Naive thymus-derived CD4-positive, alpha-beta T cell (primary cell): ENCODE data around the gene ABCC4. TPM values are rescaled to one million over a fixed set of nuclear protein-coding genes. Genes with fewer than 3 reads are reported as not detected.
"Not testable (repeated sequence)": the region's sequence is repeated elsewhere in the genome, so short reads cannot be mapped to it uniquely, and the experiment has no call there.

Experiments
- ATAC-seq: fragments of 150-1000 bp; cut with Tn5 transposase; 2 replicates; pipeline ENCODE4 v1.10.0; 2021; ENCODE audit warnings: mild to moderate bottlenecking, moderate library complexity
- CTCF ChIA-PET: fragments of 350-600 bp; sonication (Branson Sonifier 250); formaldehyde crosslinking; loops from one replicate; lab custom pipeline; 2021; ENCODE audit warnings: antibody characterized with exemption; lab: Charles Lee
- POLR2A ChIA-PET: fragments of 350-600 bp; sonication (Branson Sonifier 250); formaldehyde crosslinking; loops from one replicate; lab custom pipeline; 2021; ENCODE audit warnings: antibody characterized with exemption, inconsistent platforms; lab: Charles Lee
- DNase-seq, 9 donors: peaks; one replicate each; pipeline versions ENCODE4 v3.0.0 to v3.0.0-alpha.2; 2020 to 2022; ENCODE audit warnings: mixed read lengths in 1 of 9
- H3K27ac ChIP-seq: one replicate; pipeline ENCODE4 v1.7.0; 2013; ENCODE audit warnings: mild to moderate bottlenecking, low read depth, low read length, moderate library complexity
- H3K27me3 ChIP-seq, 2 donors: one replicate each; pipeline ENCODE4 v1.7.0; 2013; ENCODE audit warnings: low read length in 2 of 2, mild to moderate bottlenecking in 2 of 2, moderate library complexity in 2 of 2; ENCODE audit not compliant: control insufficient read depth in 2 of 2, insufficient read depth in 2 of 2
- H3K36me3 ChIP-seq, 3 experiments: 1 replicate in 2 of 3; 2 replicates in 1 of 3; pipeline ENCODE4 v1.7.0; 2013; ENCODE audit warnings: low read length in 3 of 3, mild to moderate bottlenecking in 3 of 3, moderate library complexity in 1 of 3; ENCODE audit not compliant: insufficient read depth in 3 of 3, control insufficient read depth in 2 of 3
- H3K4me1 ChIP-seq, 2 donors: one replicate each; pipeline ENCODE4 v1.7.0; 2013; ENCODE audit warnings: low read length in 2 of 2, mild to moderate bottlenecking in 2 of 2, moderate library complexity in 1 of 2; ENCODE audit not compliant: control insufficient read depth in 2 of 2, insufficient read depth in 2 of 2
- H3K4me3 ChIP-seq: 2 replicates; pipeline ENCODE4 v1.7.0; 2013; ENCODE audit warnings: mild to moderate bottlenecking, low read length
- H3K9me3 ChIP-seq, 3 experiments: 1 replicate in 2 of 3; 2 replicates in 1 of 3; pipeline ENCODE4 v1.7.0; 2013; ENCODE audit warnings: low read length in 3 of 3; ENCODE audit not compliant: control insufficient read depth in 2 of 3
- H3K27ac Mint-ChIP-seq, 9 donors: one replicate each; pipeline ENCODE4 v1.8.0; 2020 to 2022; ENCODE audit warnings: mixed read lengths in 9 of 9, mild to moderate bottlenecking in 8 of 9, moderate library complexity in 5 of 9, inconsistent platforms in 2 of 9
- H3K27me3 Mint-ChIP-seq, 5 donors: one replicate each; pipeline ENCODE4 v1.8.0; 2021 to 2022; ENCODE audit warnings: mixed read lengths in 5 of 5, mild to moderate bottlenecking in 1 of 5
- H3K36me3 Mint-ChIP-seq, 5 donors: one replicate each; pipeline ENCODE4 v1.8.0; 2020 to 2022; ENCODE audit warnings: mixed read lengths in 5 of 5, mild to moderate bottlenecking in 3 of 5, inconsistent platforms in 1 of 5
- H3K4me1 Mint-ChIP-seq, 7 donors: one replicate each; pipeline ENCODE4 v1.8.0; 2020 to 2022; ENCODE audit warnings: mixed read lengths in 7 of 7, mild to moderate bottlenecking in 3 of 7, inconsistent platforms in 1 of 7
- H3K4me3 Mint-ChIP-seq, 10 donors: one replicate each; pipeline ENCODE4 v1.8.0; 2020 to 2022; ENCODE audit warnings: mild to moderate bottlenecking in 10 of 10, mixed read lengths in 10 of 10, moderate library complexity in 6 of 10, inconsistent platforms in 2 of 10
- H3K9me3 Mint-ChIP-seq, 11 donors: one replicate each; pipeline ENCODE4 v1.8.0; 2020 to 2022; ENCODE audit warnings: mixed read lengths in 11 of 11, mild to moderate bottlenecking in 4 of 11, inconsistent platforms in 1 of 11, moderate library complexity in 1 of 11
- intact Hi-C, 2 donors: fragments of 100-400 bp; cut with micrococcal nuclease; formaldehyde crosslinking; loops; one replicate each; pipeline ENCODE4 v1.15.1; 2023
- polyA plus RNA-seq, 2 donors: library from polyadenylated mRNA; unstranded; fragments of 300-500 nt; fragmentation: Illumina TruSeq; gene quantifications; one replicate each; pipeline ENCODE4 v1.2.3, GENCODE V29; 2021
- total RNA-seq, 6 experiments: library from RNA in 5 of 6; stranded (reverse) in 5 of 6; gene quantifications; 1 replicate in 5 of 6; 2 replicates in 1 of 6; pipeline ENCODE4 v1.2.3 and lab custom pipeline; 2021 to 2026

ABCC4 gene
- total and polyA plus RNA-seq, 7 experiments from 2014 or later, result 3.5 to 9.2 (median 7.3) TPM

- H3K4me3 ChIP-seq, H3K27me3 Mint-ChIP-seq, H3K27me3 ChIP-seq, H3K27ac Mint-ChIP-seq, POLR2A ChIA-PET, ATAC-seq, H3K9me3 Mint-ChIP-seq, H3K4me1 Mint-ChIP-seq, H3K4me1 ChIP-seq, intact Hi-C loops, H3K36me3 ChIP-seq, DNase-seq, H3K9me3 ChIP-seq, H3K4me3 Mint-ChIP-seq, H3K27ac ChIP-seq: not testable (repeated sequence)
- CTCF ChIA-PET, result interaction anchor here (1.2 kb wide), 1 partner anchor 91 kb away, joined by 4 read pairs; no protein-coding TSS in a partner anchor
- H3K36me3 Mint-ChIP-seq, result peaks cover 4 to 26% (median 9%) of the 10 kb centered on the region in 5 donors
These were observed 11.3 kb downstream of the ABCC4 start for GRCh38 chr13:95289901-95290300.

- Histone ChIP-seq H3K27me3 (no peaks in the 10 kb centered on the region), H3K36me3 (no peaks in the 10 kb centered on the region), H3K4me1 (no peaks in the 10 kb centered on the region), H3K4me3 (no peak overlapping the region), H3K9me3 (no peaks in the 10 kb centered on the region), H3K27ac (no peak overlapping the region)
- H3K4me3 Mint-ChIP-seq, result no peak overlapping the region
- no peak overlapping the region for H3K27ac Mint-ChIP-seq
- no peak for DNase-seq
- H3K9me3 Mint-ChIP-seq, result peaks cover 0 to 4% (median 0%) of the 10 kb centered on the region in 11 donors
- ATAC-seq, result no peak
- intact Hi-C loops, result no loop called here
- H3K27me3 Mint-ChIP-seq, result no peaks in the 10 kb centered on the region
- ChIA-PET CTCF (no interaction called here), POLR2A (no interaction called here)
- peaks cover 4 to 26% (median 9%) of the 10 kb centered on the region in 5 donors for H3K36me3 Mint-ChIP-seq
- H3K4me1 Mint-ChIP-seq, result peaks cover 0 to 9% (median 4%) of the 10 kb centered on the region in 7 donors
These were observed 12.2 kb downstream of the ABCC4 start for GRCh38 chr13:95289020-95289444.

- Mint-ChIP-seq H3K36me3 (peaks cover 0 to 14% (median 0%) of the 10 kb centered on the region in 5 donors), H3K27me3 (no peaks in the 10 kb centered on the region), H3K9me3 (no peaks in the 10 kb centered on the region), H3K4me1 (peaks cover 0 to 7% (median 0%) of the 10 kb centered on the region in 7 donors), H3K27ac (no peak overlapping the region), H3K4me3 (no peak overlapping the region)
- no peaks in the 10 kb centered on the region for H3K27me3 ChIP-seq
- no peak overlapping the region for H3K4me3 ChIP-seq
- CTCF ChIA-PET, result no interaction called here
- ATAC-seq, result no peak
- POLR2A ChIA-PET, result no interaction called here
- no peak overlapping the region for H3K27ac ChIP-seq
- no peaks in the 10 kb centered on the region for H3K9me3 ChIP-seq
- H3K36me3 ChIP-seq, result no peaks in the 10 kb centered on the region
- DNase-seq, result no peak
- H3K4me1 ChIP-seq, result no peaks in the 10 kb centered on the region
- intact Hi-C loops, result no loop called here
These were observed 16.8 kb downstream of the ABCC4 start for GRCh38 chr13:95284436-95284835.

GRCh38 chr13:95279016-95279415 is 22.2 kb downstream of the ABCC4 start:
- Histone ChIP-seq H3K36me3 (no peaks in the 10 kb centered on the region), H3K27ac (no peak overlapping the region), H3K27me3 (no peaks in the 10 kb centered on the region), H3K9me3 (no peaks in the 10 kb centered on the region), H3K4me1 (no peaks in the 10 kb centered on the region), H3K4me3 (no peak overlapping the region)
- Mint-ChIP-seq H3K9me3 (no peaks in the 10 kb centered on the region), H3K27me3 (no peaks in the 10 kb centered on the region), H3K36me3 (peaks cover 0 to 10% (median 0%) of the 10 kb centered on the region in 5 donors), H3K27ac (no peak overlapping the region), H3K4me3 (no peak overlapping the region), H3K4me1 (peaks cover 0 to 12% (median 5%) of the 10 kb centered on the region in 7 donors)
- POLR2A ChIA-PET, result no interaction called here
- DNase-seq (no peak), ATAC-seq (no peak)
- CTCF ChIA-PET, result no interaction called here
- intact Hi-C loops, result no loop called here

- no peaks in the 10 kb centered on the region for H3K27me3 Mint-ChIP-seq
- H3K4me3 ChIP-seq, result no peak overlapping the region
- H3K27me3 ChIP-seq, result no peaks in the 10 kb centered on the region
- DNase-seq, result no peak
- ATAC-seq, result no peak
- H3K27ac Mint-ChIP-seq, result no peak overlapping the region
- H3K36me3 Mint-ChIP-seq, result peaks cover 0 to 10% (median 0%) of the 10 kb centered on the region in 5 donors
- no peaks in the 10 kb centered on the region for H3K9me3 ChIP-seq
- no peak overlapping the region for H3K4me3 Mint-ChIP-seq
- CTCF ChIA-PET, result interaction anchor here (0.6 kb wide), 1 partner anchor 18 kb away, joined by 3 read pairs; no protein-coding TSS in a partner anchor
- no peaks in the 10 kb centered on the region for H3K4me1 ChIP-seq
- no peaks in the 10 kb centered on the region for H3K36me3 ChIP-seq
- POLR2A ChIA-PET, result no interaction called here
- H3K9me3 Mint-ChIP-seq, result peaks cover 0 to 1% (median 0%) of the 10 kb centered on the region in 11 donors
- intact Hi-C loops, result no loop called here
- no peak overlapping the region for H3K27ac ChIP-seq
- peaks cover 2 to 12% (median 5%) of the 10 kb centered on the region in 7 donors for H3K4me1 Mint-ChIP-seq
These were observed 25.2 kb downstream of the ABCC4 start for GRCh38 chr13:95276037-95276505.

GRCh38 chr13:95275322-95276036 is 25.8 kb downstream of the ABCC4 start:
- H3K27ac Mint-ChIP-seq, result no peak overlapping the region
- H3K9me3 Mint-ChIP-seq, result peaks cover 0 to 1% (median 0%) of the 10 kb centered on the region in 11 donors
- no peaks in the 10 kb centered on the region for H3K9me3 ChIP-seq
- no peak for ATAC-seq
- no peaks in the 10 kb centered on the region for H3K4me1 ChIP-seq
- intact Hi-C loops, result no loop called here
- POLR2A ChIA-PET, result interaction anchor here (0.6 kb wide), 1 partner anchor 40 kb away, joined by 3 read pairs; no protein-coding TSS in a partner anchor
- peaks cover 2 to 12% (median 5%) of the 10 kb centered on the region in 7 donors for H3K4me1 Mint-ChIP-seq
- no peaks in the 10 kb centered on the region for H3K27me3 ChIP-seq
- H3K36me3 ChIP-seq, result no peaks in the 10 kb centered on the region
- peaks cover 0 to 10% (median 0%) of the 10 kb centered on the region in 5 donors for H3K36me3 Mint-ChIP-seq
- H3K4me3 Mint-ChIP-seq, result no peak overlapping the region
- no peak for DNase-seq
- H3K27ac ChIP-seq, result no peak overlapping the region
- no peaks in the 10 kb centered on the region for H3K27me3 Mint-ChIP-seq
- CTCF ChIA-PET, result interaction anchor here (0.6 kb wide), 1 partner anchor 18 kb away, joined by 3 read pairs; no protein-coding TSS in a partner anchor
- no peak overlapping the region for H3K4me3 ChIP-seq
